GM06990 (cell line): ENCODE data around the gene CXXC1.

Experiments
- DNase-seq: peaks from one replicate; pipeline ENCODE4 v3.0.0-alpha.2; 2011; ENCODE audit not compliant: insufficient read length; ENCODE audit errors: extremely low read depth
- H3K27me3 ChIP-seq: replicated peaks from 2 replicates; pipeline ENCODE4 v1.6.0; 2011; ENCODE audit warnings: low read length; ENCODE audit not compliant: control insufficient read depth, insufficient read depth
- H3K36me3 ChIP-seq: 2 replicates; pipeline ENCODE4 v1.5.1; 2011; ENCODE audit warnings: low read length; ENCODE audit not compliant: control insufficient read depth, insufficient read depth
- H3K4me3 ChIP-seq: replicated peaks from 2 replicates; pipeline ENCODE4 v1.5.1; 2011; ENCODE audit warnings: low read depth, mild to moderate bottlenecking, control low read depth, low read length
- CTCF ChIP-seq: IDR thresholded peaks from 2 replicates; pipeline ENCODE4 v1.5.1; 2011; ENCODE audit warnings: low read length, control low read depth, mild to moderate bottlenecking, inconsistent platforms; ENCODE audit not compliant: insufficient read depth, poor library complexity, severe bottlenecking

The CXXC1 gene

GRCh38 chr18:50232419-50232818 is 55.1 kb downstream of the CXXC1 start:
- H3K27me3 ChIP-seq: no peaks in the 10 kb centered on the region
- TF ChIP-seq CTCF: no peak
- DNase-seq: no peak
- H3K36me3 ChIP-seq: no peaks in the 10 kb centered on the region
- H3K4me3 ChIP-seq: no peak overlapping the region
